EH (cell line): ENCODE data around the gene DCUN1D5.
A peak's percentile ranks its signal among the peaks of the same experiment; 100 is the strongest.
"Not testable (repeated sequence)": the region's sequence is repeated elsewhere in the genome, so short reads cannot be mapped to it uniquely, and the experiment has no call there.

Experiments used
- DNase-seq: peaks from one replicate; pipeline ENCODE4 v3.0.0-alpha.2; 2015; ENCODE audit warnings: low read depth

DCUN1D5 gene

GRCh38 chr11:103055221-103055890 lies 36.6 kb downstream of the DCUN1D5 start:
- DNase-seq, result peak; percentile 63

GRCh38 chr11:103053997-103054396 lies 38.0 kb downstream of the DCUN1D5 start:
- DNase-seq, result no peak

DNA sequence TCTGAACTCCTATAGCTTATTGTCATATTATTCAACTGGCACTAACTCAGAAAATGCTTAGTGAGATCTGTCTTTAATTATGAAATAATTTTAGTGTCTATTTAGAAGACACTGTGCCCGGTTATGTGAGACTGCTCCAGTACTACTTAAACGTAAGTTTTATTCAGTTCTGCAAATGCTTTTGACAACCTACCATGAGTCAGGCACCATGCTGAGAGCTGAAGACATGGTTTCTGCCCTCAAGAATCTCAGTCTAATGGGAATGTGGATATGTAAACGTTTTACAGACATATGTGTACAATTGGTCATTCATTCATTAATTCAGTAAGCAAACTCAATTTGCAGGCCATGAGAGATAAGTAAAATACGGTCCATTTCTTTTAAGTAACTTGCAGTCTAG lies 40.0 kb downstream of the DCUN1D5 start:
- DNase-seq, result peak; percentile 88

- peak; percentile 38 for DNase-seq
These were observed 40.7 kb downstream of the DCUN1D5 start for GRCh38 chr11:103051151-103051801.

DNA sequence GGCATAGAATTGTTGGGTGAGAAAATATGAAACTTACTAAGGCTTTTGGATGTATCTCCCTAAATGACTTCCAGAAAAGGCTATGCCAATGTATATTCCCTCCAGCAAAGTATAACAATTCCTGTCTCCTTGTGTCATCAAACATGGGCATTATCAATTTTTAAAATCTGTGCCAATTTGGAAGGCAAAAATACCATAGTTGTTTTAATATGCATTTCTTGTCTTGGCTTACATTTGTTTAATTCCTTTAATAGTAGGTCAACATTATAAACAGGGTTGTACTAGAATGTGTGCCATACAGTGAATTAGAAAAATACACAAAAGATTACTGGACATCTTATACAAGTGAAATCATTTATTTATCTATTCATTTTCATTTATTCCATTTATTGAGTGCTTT lies 41.6 kb downstream of the DCUN1D5 start:
- DNase-seq, result no peak

- DNase-seq, result peak; percentile 32
These were observed 44.1 kb downstream of the DCUN1D5 start for GRCh38 chr11:103047837-103048236.

DNA sequence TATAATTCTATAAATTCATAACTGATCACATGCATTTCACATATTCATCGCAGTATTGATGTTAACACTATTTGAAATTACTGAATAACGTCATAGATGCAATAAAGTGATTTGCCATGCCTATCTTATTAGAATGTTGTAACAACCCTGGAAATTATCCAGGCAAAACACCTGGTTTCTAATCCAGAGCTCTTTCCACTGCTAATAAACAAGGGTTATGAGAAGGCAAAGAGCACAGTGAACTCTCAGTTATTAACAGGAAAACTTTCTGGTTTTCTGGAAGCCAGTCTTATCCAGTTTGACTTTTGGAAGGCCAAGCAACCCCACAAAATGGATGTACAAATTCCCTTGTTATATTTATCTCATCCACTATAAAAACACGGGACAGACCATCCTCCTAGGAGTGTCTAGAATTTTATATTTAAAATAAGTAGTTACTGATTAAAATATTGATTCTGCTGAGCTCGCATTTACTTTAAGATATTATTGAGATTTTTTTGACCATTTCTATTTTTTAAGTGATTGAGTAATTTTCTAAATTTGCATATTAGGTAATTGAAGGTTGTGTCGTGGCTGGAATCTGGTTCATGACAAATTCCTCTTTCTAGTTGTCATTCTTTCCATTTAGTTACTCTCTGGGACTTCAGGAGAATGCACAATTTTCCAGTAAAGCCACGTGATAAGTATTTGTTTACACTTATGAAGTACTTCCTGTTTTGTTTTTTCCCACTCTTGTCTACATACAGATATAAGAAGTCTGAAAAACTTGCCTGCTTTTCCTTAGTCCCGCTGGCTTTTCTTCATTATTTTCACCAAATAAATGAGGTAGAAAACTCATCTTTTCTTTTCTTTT lies 47.9 kb downstream of the DCUN1D5 start:
- DNase-seq, result no peak

DNA sequence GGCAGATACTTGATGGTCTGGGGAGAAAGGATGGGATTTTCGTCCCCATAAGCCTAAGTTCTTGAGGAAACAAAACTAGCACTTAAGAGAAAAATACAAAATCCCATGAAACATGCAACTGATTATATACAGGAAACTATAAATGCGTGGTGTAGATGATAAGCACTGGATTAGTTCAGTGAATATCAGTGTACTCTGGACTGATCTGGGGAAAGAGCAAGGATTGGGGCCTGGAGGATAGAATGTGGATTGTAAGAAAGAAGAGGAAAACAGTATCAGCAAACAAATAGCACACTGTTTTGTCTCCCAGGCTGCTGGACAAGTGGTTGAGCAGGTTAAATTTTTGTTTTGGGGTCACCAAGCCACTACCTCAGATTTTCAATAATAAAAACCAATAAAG lies 49.8 kb downstream of the DCUN1D5 start:
- DNase-seq, result no peak

GRCh38 chr11:103035791-103036434 lies 56.0 kb downstream of the DCUN1D5 start:
- DNase-seq, result peak; percentile 86

DNA sequence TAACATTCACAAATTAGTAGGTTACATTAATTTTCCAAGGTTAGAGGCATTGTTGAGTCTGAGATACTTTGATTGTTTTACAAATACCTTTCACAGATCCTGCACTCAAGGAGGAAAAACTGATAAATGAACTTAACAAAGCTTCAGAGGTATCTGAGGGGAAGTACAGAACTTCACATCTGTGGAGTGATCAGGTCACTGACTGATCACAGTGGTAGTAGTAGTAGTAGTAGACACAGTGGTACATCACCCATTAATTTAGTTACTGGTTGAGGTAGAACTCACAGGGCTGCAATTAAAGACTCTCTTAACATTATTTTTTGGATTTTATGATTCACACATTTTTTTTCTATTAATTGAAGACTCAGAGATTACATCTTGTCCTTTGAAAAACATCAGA lies 56.7 kb downstream of the DCUN1D5 start:
- no peak for DNase-seq

DNA sequence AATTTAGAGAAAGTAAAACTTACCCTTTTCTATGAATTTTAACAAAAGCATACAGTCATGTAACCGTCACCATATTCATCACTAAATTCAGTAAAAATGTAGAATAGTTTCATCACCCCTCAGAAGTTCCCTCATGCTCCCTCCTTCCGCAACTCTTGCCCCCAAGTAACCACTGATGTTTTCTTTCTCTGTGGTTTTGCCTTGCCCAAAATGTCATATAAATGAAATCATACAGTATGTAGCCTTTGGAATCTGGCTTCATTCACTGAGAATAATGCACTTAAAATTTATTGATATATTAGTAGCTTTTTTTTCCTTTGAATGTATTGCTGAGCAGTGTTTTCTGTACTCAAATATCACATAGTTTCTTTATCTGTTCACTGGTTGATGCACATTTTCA lies 60.1 kb downstream of the DCUN1D5 start:
- DNase-seq, result peak; percentile 38

DNA sequence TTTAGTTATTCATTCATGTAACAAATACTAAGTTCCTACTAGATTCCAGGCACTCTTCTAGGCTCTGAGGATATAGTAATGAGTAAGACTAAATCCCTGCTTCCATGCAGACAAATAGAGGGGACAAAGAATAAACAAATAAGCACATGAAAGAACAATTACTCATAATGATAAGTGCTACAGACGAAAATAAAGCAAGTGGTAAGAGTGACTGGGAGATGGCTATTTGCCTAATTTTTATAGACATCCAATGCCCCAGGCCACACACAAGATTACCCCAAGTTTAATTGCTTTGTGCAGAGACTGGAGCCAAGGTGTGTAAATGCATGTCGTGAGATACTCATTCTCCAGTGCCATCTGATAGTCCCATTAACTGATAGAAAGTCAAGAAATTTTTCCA lies 62.6 kb downstream of the DCUN1D5 start:
- no peak for DNase-seq

DNA sequence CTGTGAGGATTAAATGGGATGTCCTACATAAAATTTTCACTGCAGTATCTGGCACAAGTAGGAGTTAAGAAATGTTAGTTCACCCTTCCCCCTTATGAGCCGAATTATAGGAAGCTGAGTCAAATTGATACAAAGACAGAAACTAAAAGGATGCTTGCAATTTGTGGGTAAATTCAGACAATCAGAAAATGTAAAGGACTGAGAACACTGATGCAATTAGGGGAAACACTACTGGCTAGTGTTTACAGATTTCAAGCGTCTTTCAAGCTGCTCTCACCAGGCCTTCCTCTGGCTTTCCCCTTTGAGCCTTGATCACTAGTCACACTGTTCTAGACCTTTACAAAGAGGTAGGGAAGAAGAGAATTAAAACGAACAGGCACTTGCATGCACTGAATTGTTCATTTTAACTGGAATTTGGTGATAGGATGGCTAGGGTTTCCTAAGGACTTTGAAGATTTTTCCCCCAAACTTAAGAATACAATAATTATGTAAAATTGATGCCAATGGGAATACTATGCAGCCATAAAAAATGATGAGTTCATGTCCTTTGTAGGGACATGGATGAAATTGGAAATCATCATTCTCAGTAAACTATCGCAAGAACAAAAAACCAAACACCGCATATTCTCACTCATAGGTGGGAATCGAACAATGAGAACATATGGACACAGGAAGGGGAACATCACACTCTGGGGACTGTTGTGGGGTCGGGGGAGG lies 63.5 kb downstream of the DCUN1D5 start:
- not testable (repeated sequence) for DNase-seq

DNA sequence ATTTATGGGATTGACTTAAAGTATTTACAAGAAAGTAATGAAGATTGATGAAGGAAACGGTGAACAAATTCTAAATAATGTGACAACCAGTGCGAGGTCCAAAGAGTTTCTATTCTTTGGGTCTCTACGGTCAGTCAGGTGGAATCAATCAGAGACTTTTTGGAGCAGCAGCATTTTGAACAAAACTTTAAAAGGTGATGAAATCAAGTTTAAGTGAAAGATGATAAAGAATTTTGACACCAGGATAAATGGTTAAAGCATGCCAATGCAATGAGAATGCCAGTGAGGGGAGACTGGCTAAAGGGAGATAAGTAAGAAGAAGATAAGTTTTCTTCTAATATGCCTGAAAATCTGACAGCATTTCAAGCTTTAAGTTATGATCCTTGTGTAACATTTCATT lies 67.9 kb downstream of the DCUN1D5 start:
- DNase-seq, result peak; percentile 28

GRCh38 chr11:103016031-103016430 lies 75.9 kb downstream of the DCUN1D5 start:
- no peak for DNase-seq

DNA sequence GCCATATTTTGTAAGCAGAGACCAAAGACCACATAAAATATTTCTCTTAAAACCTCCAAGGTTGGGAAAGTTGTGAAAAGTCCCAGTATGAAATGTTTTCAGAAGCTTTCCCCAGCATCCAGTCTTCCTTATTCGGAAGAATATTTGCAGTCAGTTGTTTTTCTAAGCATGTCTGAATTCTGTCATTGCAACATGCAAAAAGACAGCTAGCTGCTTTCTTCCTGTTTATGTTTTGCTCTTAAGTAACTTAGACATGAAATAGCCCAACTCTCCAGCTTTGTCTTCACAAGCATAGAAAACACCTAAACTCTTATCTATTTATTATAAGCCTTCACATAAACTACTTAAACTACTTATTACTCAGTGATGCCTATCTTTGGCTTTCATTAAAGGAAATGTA lies 78.5 kb downstream of the DCUN1D5 start:
- DNase-seq, result peak; percentile 64
